Stimulated activated CD8-positive, alpha-beta memory T cell treated with anti-CD3 and anti-CD28 coated beads, Interleukin-12 subunit alpha, Interleukin-12 subunit beta, amount 100 ng/mL, for 24 hours (primary cell): ENCODE results near the gene REPS2.
"Not testable (repeated sequence)": the region's sequence is repeated elsewhere in the genome, so short reads cannot be mapped to it uniquely, and the experiment has no call there.

Source experiments
- DNase-seq: peaks from one replicate; pipeline ENCODE4 v3.0.0-alpha.2; 2020; ENCODE audit errors: extremely low read depth

The REPS2 gene

DNA sequence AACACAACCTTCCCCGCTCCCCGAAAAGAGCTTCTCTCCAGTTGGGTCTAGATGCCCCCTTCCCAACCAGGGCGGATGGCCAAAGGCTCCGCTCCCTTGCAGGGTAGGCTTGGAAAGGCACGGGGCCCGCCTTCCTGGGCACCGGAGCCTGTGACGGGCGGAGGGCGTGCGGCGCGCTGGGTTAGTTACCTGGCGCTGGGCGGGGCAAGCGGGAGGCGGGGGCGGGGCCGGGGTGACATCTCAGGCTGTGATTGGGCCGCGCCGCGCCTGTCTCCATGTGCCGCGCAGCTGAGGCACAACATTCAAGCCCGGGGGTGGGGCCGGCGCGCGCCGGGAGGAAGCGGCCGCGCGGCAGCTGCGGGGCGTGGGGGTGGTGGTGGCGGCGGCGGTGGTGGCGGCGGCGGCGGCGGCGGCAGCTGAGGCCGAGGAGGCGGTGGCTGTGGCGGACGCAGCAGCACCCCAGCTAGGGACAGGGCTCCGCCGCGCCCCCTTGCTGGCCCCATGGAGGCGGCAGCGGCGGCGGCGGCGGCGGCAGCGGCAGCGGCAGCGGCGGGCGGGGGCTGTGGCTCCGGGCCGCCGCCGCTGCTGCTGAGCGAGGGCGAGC lies at the start of gene REPS2:
TSS of gene REPS2 (plus strand) at position 298 of the 604 bp plus-strand sequence. CDS start at position 502, 204 bp downstream.
- DNase-seq = peak; percentile 52

GRCh38 chrX:16897445-16897844 lies 49.0 kb upstream of the REPS2 start:
- DNase-seq = no peak

- DNase-seq = no peak
These were observed 43.0 kb upstream of the REPS2 start for GRCh38 chrX:16903274-16904022.

DNA sequence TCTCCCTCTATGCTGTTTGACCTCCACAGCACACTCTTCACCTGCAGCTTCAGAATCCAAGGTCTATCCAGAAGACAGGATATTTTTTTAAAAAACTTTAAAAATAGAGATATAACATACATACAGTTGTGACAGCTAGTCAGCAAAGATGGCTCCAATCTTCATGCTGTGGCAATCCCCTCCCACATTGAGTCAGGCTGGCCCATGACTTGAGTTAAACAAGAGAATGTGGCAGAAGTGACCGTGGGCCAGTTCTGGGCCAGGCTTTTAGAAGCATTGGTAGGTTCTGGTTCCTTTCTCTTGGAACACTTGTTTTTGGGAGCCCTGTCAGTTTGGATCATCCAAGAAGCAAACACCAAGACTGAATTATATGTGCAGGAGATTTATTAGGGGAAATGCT lies 36.1 kb upstream of the REPS2 start:
- DNase-seq = no peak

DNA sequence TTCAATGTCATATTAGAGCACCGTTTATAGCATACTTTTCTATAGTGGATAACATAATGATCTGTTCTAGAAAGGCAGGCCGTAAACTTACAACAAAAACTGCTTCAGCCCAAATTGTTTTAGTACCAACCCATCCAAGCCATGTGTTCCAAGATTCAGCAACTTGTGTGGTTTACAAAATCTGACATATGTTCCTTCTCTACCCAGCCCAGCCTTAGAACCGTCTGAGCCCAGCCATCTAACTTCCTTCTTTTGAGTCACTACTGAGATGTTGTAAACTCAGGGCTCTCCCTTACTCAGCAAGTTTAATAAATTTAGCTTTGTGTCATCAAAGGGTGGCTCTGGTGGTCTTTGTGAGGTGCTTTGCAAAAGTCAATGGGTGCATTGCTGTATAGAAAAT lies 32.4 kb upstream of the REPS2 start:
- DNase-seq = no peak

DNA sequence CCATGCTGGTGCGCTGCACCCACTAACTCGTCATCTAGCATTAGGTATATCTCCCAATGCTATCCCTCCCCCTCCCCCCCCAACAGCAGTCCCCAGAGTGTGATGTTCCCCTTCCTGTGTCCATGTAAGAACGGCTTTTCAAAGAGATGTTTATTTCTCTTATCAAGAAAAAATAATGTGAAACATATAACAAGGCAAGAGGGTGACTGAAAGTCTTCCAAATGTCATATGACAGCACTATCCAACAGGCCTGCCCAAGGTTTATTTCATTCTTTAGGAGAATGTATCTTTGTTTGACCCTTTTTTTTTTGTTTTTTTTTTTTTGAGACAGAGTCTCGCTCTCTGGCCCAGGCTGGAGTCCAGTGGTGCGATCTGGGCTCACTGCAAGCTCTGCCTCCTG lies 29.9 kb upstream of the REPS2 start:
- no peak for DNase-seq

DNA sequence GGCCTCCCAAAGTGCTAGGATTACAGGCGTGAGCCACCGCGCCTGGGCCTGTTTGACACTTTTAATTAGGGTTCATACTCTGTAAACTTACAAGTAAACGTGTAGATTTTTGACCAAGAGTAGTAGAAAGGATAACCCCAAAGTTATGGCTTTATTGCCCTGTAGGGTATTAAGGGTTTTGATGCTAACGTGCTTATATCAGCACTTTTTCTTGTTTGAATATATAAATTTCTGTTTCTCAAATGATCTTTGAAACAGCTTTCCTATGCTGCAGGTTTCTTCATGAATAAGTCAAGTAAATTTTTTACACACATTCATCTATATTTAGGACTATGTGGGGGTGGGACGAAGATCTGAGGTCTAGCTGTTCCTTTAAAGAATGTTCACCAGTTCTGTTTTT lies 29.3 kb upstream of the REPS2 start:
- no peak for DNase-seq

GRCh38 chrX:16918979-16919378 lies 27.5 kb upstream of the REPS2 start:
- no peak for DNase-seq

- DNase-seq = no peak
These were observed 26.4 kb upstream of the REPS2 start for GRCh38 chrX:16920075-16920474.

DNA sequence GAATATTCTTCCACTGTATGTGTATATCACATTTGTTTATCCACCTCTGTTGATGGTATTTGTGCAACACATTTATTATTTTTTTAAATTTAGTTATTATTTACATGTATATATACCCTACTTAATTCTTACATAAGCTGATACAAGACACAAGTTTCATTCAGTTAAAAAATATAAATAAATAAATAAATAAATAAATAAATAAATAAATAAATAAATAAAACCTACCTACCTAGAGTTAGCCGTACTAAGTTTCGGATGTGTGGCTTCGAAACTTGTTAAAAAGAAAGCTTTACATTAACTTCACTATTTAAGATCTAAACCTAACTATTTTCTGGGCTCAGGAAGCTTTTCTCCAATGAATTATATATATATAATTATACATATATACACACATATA lies 23.3 kb upstream of the REPS2 start:
- DNase-seq = no peak

DNA sequence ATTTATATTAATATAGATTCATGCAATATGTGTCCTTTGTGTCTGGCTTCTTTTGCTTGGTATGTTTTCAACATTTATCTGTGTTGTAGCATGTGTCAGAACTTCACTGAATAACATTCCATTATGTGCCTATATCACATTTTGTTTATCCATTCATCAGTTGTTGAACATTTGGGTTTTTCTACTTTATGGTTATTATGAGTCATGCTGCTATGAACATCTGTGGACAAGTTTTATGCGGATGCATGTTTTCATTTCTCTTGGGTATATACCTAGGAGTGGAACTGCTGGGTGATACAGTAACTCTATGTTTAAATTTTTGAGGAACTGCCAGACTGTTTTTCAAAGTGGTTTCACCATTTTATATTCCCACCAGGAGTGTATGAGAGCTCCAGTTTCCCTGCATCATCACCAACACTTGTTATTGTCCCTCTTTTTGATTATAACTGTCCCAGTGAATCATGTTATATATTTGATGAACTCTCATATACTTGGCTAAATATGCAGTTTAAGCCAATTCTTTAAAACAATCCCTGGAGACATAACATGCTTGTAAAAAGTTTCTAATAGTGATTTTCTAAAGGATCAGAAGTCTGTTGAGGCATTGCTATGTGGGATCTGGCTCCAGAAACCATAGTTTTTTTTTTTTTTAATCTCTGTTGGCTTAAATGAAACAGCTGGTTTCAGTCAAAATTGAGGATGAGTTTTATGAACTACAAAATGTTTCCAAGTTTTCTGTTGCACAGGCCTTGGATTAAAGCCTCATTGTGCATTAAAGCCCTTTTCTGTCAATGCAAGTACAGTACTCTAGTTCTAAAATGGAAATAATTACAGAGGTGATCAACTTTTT lies 21.6 kb upstream of the REPS2 start:
- no peak for DNase-seq

DNA sequence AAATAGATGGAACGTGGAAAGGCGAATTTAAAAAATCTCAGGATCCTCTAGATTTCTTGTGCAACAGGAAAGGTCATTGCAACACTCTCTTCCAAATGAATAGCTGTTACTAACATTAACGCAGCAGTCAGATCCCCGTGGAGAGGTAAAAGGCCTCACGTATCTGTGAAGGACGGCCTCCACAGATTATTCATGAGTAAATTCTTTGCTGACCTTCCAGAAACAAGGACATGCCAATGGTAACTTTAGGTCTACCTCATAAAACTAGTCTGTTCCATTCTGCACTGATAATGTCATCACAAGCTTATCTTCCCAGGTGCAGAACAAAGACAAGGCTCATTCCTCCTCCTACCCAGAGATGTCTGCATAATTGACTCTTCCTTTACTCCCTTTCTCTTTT lies 16.1 kb upstream of the REPS2 start:
- no peak for DNase-seq

DNA sequence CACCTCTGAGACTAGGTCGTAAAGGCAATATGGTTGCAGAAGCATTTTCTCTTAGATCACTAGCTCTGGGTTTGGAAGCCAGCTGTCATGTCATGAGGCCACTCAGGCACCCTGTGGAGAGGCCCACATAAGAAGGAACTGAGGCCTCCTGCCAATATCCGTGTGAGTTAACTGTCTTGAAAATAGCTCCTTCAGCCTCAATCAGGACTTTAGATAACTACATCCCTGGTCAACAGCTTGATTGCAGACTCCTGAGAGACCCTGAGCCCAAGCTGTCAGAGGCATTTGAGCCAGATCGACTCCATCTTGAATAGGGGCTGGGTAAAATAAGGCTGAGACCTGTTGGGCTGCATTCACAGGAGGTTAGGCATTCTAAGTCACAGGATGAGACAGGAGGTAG lies 15.1 kb upstream of the REPS2 start:
- DNase-seq = no peak

DNA sequence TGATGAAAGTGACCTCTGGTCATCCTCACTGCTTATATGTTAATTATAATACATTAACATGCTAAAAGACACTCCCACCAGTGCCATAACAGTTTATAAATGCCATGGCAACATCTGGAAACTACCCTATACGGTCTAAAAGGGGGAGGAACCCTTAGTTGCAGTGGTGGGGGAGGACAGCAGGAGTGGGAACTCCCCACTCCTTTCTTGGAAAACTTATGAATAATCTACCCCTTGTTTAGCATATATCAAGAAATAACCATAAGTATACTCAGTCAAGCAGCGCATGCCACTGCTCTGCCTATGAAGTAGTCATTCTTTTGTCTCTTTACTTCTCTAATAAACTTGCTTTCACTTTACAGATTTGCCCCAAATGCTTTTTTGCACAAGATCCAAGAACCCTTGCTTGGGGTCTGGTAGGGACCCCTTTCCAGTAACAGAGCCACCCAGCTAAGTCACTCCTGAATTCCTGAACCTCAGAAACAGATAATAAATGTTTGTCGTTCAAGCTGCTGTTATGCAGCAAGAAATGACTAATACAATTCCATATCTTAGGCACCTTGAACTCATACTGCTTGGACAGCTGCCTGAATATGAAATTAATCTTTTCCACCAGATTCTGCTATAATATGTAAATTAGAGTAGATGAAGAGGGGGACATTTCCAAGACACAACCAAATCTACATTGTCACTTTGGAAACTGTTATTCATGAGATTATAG lies 14.4 kb upstream of the REPS2 start:
- DNase-seq = no peak

- DNase-seq = no peak
These were observed 12.3 kb upstream of the REPS2 start for GRCh38 chrX:16934185-16934584.

DNA sequence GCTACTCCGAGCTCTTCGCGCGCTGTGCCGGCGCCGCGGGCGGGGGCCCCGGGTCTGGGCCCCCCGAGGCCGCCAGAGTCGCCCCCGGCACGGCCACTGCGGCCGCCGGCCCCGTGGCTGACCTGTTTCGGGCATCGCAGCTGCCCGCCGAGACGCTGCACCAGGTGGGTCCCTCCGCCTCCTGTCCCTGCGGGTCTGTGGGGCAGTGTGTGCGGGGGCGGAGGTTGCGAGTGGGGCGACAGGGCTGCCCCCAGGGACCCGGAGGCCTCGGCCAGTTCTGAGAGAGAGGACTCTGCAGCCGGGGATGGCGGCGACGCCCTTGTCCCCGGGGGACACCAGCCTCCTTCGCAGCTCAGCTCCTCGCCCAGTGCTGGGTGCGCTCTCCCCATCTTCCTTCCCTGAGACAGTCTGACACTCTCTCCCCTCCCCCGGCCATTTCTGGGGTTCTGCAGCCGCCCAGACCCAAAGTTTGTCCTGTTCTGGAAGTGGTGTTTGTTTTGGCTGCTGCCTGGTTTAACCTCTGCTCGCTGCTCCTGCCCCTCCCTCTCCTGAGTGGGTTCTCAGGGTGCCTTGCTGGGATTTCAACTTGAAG lies 609 bp downstream of the REPS2 start:
- no peak for DNase-seq

DNA sequence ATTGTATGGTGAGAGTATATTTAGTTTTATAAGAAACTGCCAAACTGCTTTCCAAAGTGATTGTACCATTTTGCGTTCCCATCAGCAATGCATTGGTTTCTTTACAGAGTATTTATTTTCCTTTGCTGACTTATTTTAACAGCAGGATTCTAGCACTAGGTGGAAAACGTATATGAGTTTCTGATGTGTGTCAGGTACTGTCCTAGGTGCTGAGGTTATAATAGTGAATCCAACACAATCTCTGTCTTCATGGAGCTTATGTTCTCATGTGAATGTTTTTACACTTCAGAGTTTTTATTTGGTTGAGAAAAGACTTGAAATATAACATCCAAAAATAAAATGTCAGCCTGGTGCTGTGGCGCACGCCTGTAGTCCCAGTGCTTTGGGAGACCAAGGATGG lies 4.0 kb downstream of the REPS2 start:
- no peak for DNase-seq

- no peak for DNase-seq
These were observed 7.3 kb downstream of the REPS2 start for GRCh38 chrX:16953606-16954211.

DNA sequence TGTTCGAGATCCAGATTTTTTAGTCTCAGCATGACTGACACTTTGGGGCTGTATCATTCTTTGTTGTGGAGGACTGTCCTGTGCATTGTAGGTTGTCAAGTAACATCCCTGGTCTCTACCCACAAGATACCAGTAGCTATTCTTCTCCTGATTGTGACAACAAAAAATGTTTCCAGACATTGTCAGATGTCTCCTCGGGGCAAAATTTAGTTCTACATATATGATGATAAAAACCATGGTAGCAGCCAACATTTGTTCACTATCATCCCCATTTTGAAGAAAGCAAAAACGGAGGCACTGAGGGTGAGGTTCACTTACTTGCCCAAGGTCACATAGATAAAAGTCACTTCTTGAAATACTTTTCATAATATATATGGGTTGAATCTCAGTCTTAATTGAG lies 11.3 kb downstream of the REPS2 start:
- DNase-seq = no peak

DNA sequence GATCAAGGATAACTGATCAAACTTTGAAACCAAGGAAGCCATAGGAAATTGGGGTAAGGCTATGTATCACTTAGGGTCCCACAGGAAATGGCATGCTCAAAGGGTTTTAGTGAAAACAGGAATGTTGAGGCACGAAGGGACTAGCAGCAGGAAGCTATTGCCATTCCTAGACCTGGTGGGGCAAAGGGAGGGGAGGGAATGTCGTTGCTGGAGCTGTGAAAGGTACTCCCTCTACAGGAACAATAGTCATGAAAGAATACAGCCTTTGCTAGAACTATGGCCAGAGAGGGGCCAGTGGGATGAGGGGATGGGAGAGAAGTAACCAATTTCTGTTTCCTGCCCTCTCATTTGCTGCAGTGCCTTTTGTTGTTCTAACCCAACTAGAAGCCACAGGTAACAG lies 11.9 kb downstream of the REPS2 start:
- DNase-seq = no peak

GRCh38 chrX:16962661-16963060 lies 16.2 kb downstream of the REPS2 start:
- not testable (repeated sequence) for DNase-seq
